Measurements from ENCODE around the gene PLA2G4B. TPM values are rescaled to one million over a fixed set of nuclear protein-coding genes. Genes with fewer than 3 reads are reported as not detected.

The PLA2G4B gene
- total RNA-seq, 1 donor from 2014 or later, result 3.4 TPM

DNA sequence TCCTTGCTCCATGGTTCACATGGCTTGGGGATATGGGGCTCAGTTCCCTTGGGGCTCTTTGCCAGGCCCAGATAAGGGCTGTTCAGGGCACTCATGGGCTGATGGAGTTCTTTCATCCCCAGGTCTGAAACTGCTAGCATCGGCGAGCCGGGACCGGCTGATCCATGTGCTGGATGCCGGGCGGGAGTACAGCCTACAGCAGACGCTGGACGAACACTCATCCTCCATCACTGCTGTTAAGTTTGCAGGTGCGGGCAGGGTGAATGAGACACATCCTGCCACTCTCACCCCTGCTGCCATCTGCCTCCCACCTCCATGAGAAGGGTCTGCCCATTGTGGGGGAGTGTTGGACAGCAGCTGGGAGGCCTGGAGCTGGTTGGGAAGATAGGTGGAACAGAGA is 21.9 kb upstream of the PLA2G4B start:
- Histone ChIP-seq H3K27me3 (ENCODE audit: control insufficient read depth, insufficient read depth, low read length) (no peaks in the 10 kb centered on the region), H3K4me3 (ENCODE audit: low read depth, low read length) (no peak overlapping the region), H3K36me3 (ENCODE audit: control insufficient read depth, insufficient read depth, low read length) (peaks cover 8% of the 10 kb centered on the region)
- DNase-seq (ENCODE audit: low read depth), result no peak
- TF ChIP-seq, protein P1, sequence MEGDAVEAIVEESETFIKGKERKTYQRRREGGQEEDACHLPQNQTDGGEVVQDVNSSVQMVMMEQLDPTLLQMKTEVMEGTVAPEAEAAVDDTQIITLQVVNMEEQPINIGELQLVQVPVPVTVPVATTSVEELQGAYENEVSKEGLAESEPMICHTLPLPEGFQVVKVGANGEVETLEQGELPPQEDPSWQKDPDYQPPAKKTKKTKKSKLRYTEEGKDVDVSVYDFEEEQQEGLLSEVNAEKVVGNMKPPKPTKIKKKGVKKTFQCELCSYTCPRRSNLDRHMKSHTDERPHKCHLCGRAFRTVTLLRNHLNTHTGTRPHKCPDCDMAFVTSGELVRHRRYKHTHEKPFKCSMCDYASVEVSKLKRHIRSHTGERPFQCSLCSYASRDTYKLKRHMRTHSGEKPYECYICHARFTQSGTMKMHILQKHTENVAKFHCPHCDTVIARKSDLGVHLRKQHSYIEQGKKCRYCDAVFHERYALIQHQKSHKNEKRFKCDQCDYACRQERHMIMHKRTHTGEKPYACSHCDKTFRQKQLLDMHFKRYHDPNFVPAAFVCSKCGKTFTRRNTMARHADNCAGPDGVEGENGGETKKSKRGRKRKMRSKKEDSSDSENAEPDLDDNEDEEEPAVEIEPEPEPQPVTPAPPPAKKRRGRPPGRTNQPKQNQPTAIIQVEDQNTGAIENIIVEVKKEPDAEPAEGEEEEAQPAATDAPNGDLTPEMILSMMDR (IDR thresholded peaks at IDR 0.05; ENCODE audit: insufficient read depth, low read length, poor library complexity, severe bottlenecking), result no peak

DNA sequence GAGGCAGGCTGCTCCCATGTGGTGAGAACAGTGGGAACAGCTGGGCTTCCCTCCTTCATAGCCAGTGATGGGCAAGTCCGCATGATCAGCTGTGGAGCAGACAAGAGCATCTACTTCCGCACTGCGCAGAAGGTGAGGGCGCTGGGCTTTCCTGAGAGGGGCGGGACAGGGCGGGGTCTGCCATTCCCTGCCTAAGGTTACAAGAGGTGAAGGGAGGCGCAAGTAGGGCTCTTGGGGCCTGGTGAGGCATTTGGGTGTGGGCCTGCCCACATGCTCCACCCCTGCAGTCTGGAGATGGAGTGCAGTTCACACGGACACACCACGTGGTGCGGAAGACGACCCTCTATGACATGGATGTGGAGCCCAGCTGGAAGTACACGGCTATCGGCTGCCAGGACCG is 21.3 kb upstream of the PLA2G4B start:
- TF ChIP-seq, protein P1 (IDR thresholded peaks at IDR 0.05; ENCODE audit: insufficient read depth, low read length, poor library complexity, severe bottlenecking), result no peak
- DNase-seq (ENCODE audit: low read depth), result no peak
- H3K4me3 ChIP-seq (ENCODE audit: low read depth, low read length), result no peak overlapping the region
- peaks cover 8% of the 10 kb centered on the region for H3K36me3 ChIP-seq (ENCODE audit: control insufficient read depth, insufficient read depth, low read length)
- no peaks in the 10 kb centered on the region for H3K27me3 ChIP-seq (ENCODE audit: control insufficient read depth, insufficient read depth, low read length)

DNA sequence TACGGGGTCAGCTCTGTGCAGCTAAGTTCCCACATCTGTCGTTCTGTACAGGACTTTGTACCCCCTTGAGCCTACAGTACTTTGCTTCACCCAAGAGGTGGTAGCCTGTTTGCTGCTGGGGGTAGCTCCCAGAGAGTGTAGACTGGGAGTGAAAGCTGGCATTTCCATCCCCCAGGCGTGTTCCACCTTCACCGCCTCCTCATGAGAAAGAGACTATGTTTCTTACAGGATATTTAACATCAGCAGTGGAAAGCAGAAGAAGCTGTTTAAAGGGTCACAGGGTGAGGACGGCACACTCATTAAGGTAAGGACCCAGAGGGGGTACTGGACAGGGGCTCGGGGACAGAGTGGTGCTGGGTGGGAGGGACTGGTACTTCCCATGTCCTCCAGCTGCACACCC is 20.9 kb upstream of the PLA2G4B start:
- no peak for DNase-seq (ENCODE audit: low read depth)
- Histone ChIP-seq H3K27me3 (ENCODE audit: control insufficient read depth, insufficient read depth, low read length) (no peaks in the 10 kb centered on the region), H3K4me3 (ENCODE audit: low read depth, low read length) (no peak overlapping the region), H3K36me3 (ENCODE audit: control insufficient read depth, insufficient read depth, low read length) (peaks cover 6% of the 10 kb centered on the region)
- TF ChIP-seq, protein P1 (IDR thresholded peaks at IDR 0.05; ENCODE audit: insufficient read depth, low read length, poor library complexity, severe bottlenecking), result no peak

DNA sequence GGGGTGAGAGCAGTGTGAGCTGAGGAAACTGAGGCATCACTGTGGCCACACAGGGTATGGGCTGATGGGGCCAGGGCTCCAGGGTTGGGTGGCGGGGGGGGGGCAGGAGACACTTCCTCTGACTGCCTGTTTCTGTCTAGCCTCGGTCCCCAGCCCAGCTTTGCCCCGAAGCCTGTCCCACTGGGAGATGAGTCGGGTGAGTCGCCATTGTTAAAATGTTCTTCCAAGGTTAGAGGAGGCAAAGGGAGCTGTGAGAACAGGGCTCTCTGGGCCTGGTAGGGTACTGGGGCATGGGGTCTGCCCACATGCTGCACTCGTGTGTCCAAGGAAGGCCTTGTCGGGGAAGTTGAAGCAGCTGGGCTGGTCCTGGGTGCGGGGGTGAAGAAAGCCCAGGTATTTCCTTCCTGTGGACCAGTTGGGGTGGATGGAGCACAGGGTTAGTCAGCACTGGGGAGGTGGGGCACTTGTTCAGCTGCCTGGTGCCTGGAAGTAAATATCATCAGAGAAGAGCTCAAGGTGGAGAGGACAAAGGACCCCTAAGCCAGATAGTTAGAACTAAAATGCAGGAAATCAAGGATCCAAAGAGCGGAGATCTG is 19.1 kb upstream of the PLA2G4B start:
- no peak for DNase-seq (ENCODE audit: low read depth)
- no peak overlapping the region for H3K4me3 ChIP-seq (ENCODE audit: low read depth, low read length)
- H3K36me3 ChIP-seq (ENCODE audit: control insufficient read depth, insufficient read depth, low read length), result peaks cover 7% of the 10 kb centered on the region
- TF ChIP-seq, protein P1 (IDR thresholded peaks at IDR 0.05; ENCODE audit: insufficient read depth, low read length, poor library complexity, severe bottlenecking), result no peak
- H3K27me3 ChIP-seq (ENCODE audit: control insufficient read depth, insufficient read depth, low read length), result no peaks in the 10 kb centered on the region

DNA sequence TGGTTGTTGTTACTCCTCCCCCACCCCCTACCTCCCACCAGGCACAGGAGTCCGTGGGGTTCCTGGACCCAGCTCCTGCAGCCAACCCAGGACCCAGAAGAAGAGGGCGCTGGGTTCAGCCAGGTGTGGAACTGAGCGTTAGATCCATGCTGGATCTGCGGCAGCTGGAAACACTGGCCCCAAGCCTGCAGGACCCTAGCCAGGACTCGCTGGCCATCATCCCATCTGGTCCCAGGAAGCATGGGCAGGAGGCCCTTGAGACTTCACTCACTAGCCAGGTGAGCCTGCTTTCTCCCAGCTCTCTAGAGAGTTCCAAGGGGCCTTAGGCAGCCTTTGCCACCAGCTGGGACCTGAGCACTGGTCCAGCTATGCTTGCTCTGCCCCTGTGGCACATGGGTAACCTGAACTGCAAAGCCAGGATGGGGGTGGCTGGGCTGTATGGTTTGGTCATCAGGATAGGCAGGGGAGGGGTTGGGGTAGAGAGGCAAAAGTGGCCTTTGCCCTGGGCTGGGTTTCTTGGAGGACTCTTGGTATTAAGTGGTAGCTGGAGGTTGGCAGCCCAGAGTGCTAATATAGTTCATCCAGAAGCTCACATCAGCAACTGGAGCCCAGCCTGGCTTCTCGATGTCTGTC is 17.7 kb upstream of the PLA2G4B start:
- Histone ChIP-seq H3K36me3 (ENCODE audit: control insufficient read depth, insufficient read depth, low read length) (peaks cover 7% of the 10 kb centered on the region), H3K27me3 (ENCODE audit: control insufficient read depth, insufficient read depth, low read length) (no peaks in the 10 kb centered on the region), H3K4me3 (ENCODE audit: low read depth, low read length) (no peak overlapping the region)
- TF ChIP-seq, protein P1 (IDR thresholded peaks at IDR 0.05; ENCODE audit: insufficient read depth, low read length, poor library complexity, severe bottlenecking), result no peak
- no peak for DNase-seq (ENCODE audit: low read depth)

DNA sequence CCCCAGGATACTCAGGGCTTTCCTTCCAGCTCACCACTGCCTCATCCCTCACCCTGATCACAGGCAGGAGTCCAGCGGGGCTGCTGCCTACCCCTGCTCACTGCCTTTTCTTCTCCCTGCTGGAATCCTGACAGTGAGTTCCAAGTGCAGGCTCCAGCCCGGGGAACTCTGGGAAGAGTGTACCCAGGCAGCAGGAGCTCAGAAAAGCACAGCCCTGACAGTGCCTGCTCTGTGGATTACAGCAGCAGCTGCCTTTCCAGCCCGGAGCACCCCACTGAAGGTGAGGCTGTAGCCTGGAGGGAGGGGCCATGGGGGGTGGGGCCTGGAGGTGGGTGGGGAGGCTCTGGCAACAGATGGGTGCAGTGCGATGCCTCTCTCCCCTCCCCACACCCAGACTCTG is 16.8 kb upstream of the PLA2G4B start:
- no peak for DNase-seq (ENCODE audit: low read depth)
- Histone ChIP-seq H3K4me3 (ENCODE audit: low read depth, low read length) (no peak overlapping the region), H3K36me3 (ENCODE audit: control insufficient read depth, insufficient read depth, low read length) (peaks cover 7% of the 10 kb centered on the region), H3K27me3 (ENCODE audit: control insufficient read depth, insufficient read depth, low read length) (no peaks in the 10 kb centered on the region)
- TF ChIP-seq, protein P1 (IDR thresholded peaks at IDR 0.05; ENCODE audit: insufficient read depth, low read length, poor library complexity, severe bottlenecking), result no peak
